GM12878 (cell line): ENCODE data around the gene SSBP3. TPM values are rescaled to one million over a fixed set of nuclear protein-coding genes. Genes with fewer than 3 reads are reported as not detected.

Experiments used
- ATAC-seq: fragments of 200-7000 bp; cut with Tn5 transposase; 3 replicates; pipeline ENCODE4 v1.9.1; 2020; ENCODE audit warnings: mild to moderate bottlenecking, moderate library complexity
- BruUV-seq: library from RNA; stranded (reverse); fragments of 400-500 nt; replicated peaks from 2 replicates; lab custom pipeline; 2021; lab: Mats Ljungman, UMichigan
- CTCF ChIA-PET: fragments of 300-600 bp; sonication (Branson Sonifier 250); formaldehyde crosslinking; extraction: SDS; loops from one replicate; lab custom pipeline; 2021; ENCODE audit warnings: inconsistent platforms; lab: Yijun Ruan, JAX
- POLR2A ChIA-PET: fragments of 350-600 bp; formaldehyde crosslinking; extraction: SDS; loops from one replicate; lab custom pipeline; 2021; ENCODE audit warnings: inconsistent platforms; lab: Charles Lee
- RAD21 ChIA-PET: fragments of 300-600 bp; sonication (Branson Sonifier 250); formaldehyde crosslinking; loops from one replicate; lab custom pipeline; 2023; ENCODE audit warnings: antibody characterized with exemption; ENCODE audit not compliant: unreplicated experiment; lab: Charles Lee
- SMC1A ChIA-PET: fragments of 300-600 bp; sonication (Branson Sonifier 250); formaldehyde crosslinking; loops from one replicate; lab custom pipeline; 2023; ENCODE audit not compliant: unreplicated experiment, uncharacterized antibody; lab: Charles Lee
- DNase-seq: peaks from one replicate; pipeline ENCODE4 v3.0.0-alpha.2; 2011; ENCODE audit warnings: low read depth, low spot score
- FAIRE-seq: peaks from 3 replicates; lab custom pipeline; 2011; peaks lifted over from hg19 to GRCh38; lab: Jason Lieb, UNC
- H2AFZ ChIP-seq: 2 replicates; pipeline ENCODE4 v1.6.0; 2011; ENCODE audit warnings: low read depth, low read length, control low read depth; ENCODE audit not compliant: control insufficient read depth
- H3K27ac ChIP-seq: 2 replicates; pipeline ENCODE4 v1.5.1; 2011; ENCODE audit warnings: control low read depth; ENCODE audit not compliant: control insufficient read depth, insufficient read depth
- H3K27me3 ChIP-seq, 2 experiments: replicated peaks in 1 of 2; 2 replicates each; pipeline versions ENCODE4 v1.6.0 to v1.6.1; 2011; ENCODE audit warnings: low read length in 1 of 2; ENCODE audit not compliant: control insufficient read depth in 2 of 2, insufficient read depth in 2 of 2
- H3K36me3 ChIP-seq, 2 experiments: 2 replicates each; pipeline ENCODE4 v1.5.1; 2011; ENCODE audit warnings: low read length in 1 of 2; ENCODE audit not compliant: control insufficient read depth in 2 of 2, insufficient read depth in 2 of 2
- H3K4me1 ChIP-seq: 2 replicates; pipeline ENCODE4 v1.6.1; 2011; ENCODE audit warnings: mild to moderate bottlenecking, low read length, moderate library complexity, mixed read lengths; ENCODE audit not compliant: control insufficient read depth, insufficient read depth
- H3K4me2 ChIP-seq: 2 replicates; pipeline ENCODE4 v1.6.0; 2011; ENCODE audit warnings: control low read depth; ENCODE audit not compliant: control insufficient read depth, insufficient read depth
- H3K4me3 ChIP-seq: fragments of 200-600 bp; sonication (generic); 2 replicates; pipeline ENCODE4 v1.5.1; 2016
- H3K79me2 ChIP-seq: 2 replicates; pipeline ENCODE4 v1.6.0; 2011; ENCODE audit warnings: low read length; ENCODE audit not compliant: control insufficient read depth, insufficient read depth
- H3K9ac ChIP-seq: 2 replicates; pipeline ENCODE4 v1.8.0; 2011; ENCODE audit warnings: low read length, control low read depth, mixed read lengths; ENCODE audit not compliant: control insufficient read depth, insufficient read depth
- H3K9me3 ChIP-seq: replicated peaks from 3 replicates; pipeline ENCODE4 v1.5.1; 2011; ENCODE audit warnings: mild to moderate bottlenecking, low read length; ENCODE audit not compliant: control insufficient read depth, insufficient read depth
- H4K20me1 ChIP-seq: 2 replicates; pipeline ENCODE4 v1.6.0; 2011; ENCODE audit not compliant: control insufficient read depth, insufficient read depth
- BACH1 ChIP-seq: fragments of 450-650 bp; IDR thresholded peaks from 2 replicates; pipeline ENCODE4 v1.6.1; 2017; ENCODE audit warnings: mild to moderate bottlenecking, borderline replicate concordance
- E2F4 ChIP-seq: IDR thresholded peaks from 2 replicates; pipeline ENCODE4 v1.6.1; 2012; ENCODE audit warnings: low read depth, low read length, improper control_type of control experiment
- E4F1 ChIP-seq: fragments of 450-650 bp; IDR thresholded peaks from 2 replicates; pipeline ENCODE4 v1.6.1; 2018; ENCODE audit warnings: borderline replicate concordance, mild to moderate bottlenecking; ENCODE audit not compliant: partially characterized antibody
- EGR1 ChIP-seq, 2 experiments: IDR thresholded peaks; 1 replicate in 1 of 2; 2 replicates in 1 of 2; pipeline ENCODE4 v1.6.1; 2011 to 2012; ENCODE audit warnings: low read depth in 2 of 2, low read length in 2 of 2, borderline replicate concordance in 1 of 2, mild to moderate bottlenecking in 1 of 2, moderate library complexity in 1 of 2
- FOS ChIP-seq: IDR thresholded peaks from 3 replicates; pipeline ENCODE4 v1.6.1; 2011; ENCODE audit warnings: borderline replicate concordance; ENCODE audit not compliant: insufficient read length; ENCODE audit errors: extremely low read depth
- HDAC6 ChIP-seq: fragments of 200-600 bp; sonication (generic); IDR thresholded peaks from one replicate; pipeline ENCODE4 v1.8.0; 2017; ENCODE audit warnings: antibody characterized with exemption; ENCODE audit not compliant: unreplicated experiment
- IRF3 ChIP-seq: fragments of 450-650 bp; IDR thresholded peaks from 2 replicates; pipeline ENCODE4 v1.6.1; 2014; ENCODE audit warnings: mild to moderate bottlenecking
- KLF5 ChIP-seq: fragments of 450-650 bp; IDR thresholded peaks from 2 replicates; pipeline ENCODE4 v1.6.1; 2014; ENCODE audit warnings: mild to moderate bottlenecking; ENCODE audit not compliant: partially characterized antibody
- PRDM15 ChIP-seq: fragments of 450-650 bp; formaldehyde crosslinking; IDR thresholded peaks from 2 replicates; pipeline ENCODE4 v1.4.0; 2020; ENCODE audit warnings: mild to moderate bottlenecking, moderate library complexity
- RCOR1 ChIP-seq: conservative IDR thresholded peaks from 2 replicates; pipeline ENCODE4 v1.6.1; 2012; ENCODE audit warnings: low read depth, low read length, improper control_type of control experiment
- RFX5 ChIP-seq: IDR thresholded peaks from 2 replicates; pipeline ENCODE4 v1.6.1; 2011; ENCODE audit warnings: low read depth, low read length, improper control_type of control experiment
- SMC3 ChIP-seq: IDR thresholded peaks from 2 replicates; pipeline ENCODE4 v1.6.1; 2011; ENCODE audit warnings: low read length, improper control_type of control experiment, borderline replicate concordance
- SREBF2 ChIP-seq: IDR thresholded peaks from 2 replicates; pipeline ENCODE4 v1.6.1; 2012; ENCODE audit warnings: mild to moderate bottlenecking, low read length
- STAT3 ChIP-seq: IDR thresholded peaks from 2 replicates; pipeline ENCODE4 v1.6.1; 2011; ENCODE audit warnings: low read depth, low read length, improper control_type of control experiment
- TCF12 ChIP-seq: IDR thresholded peaks from 2 replicates; pipeline ENCODE4 v1.6.1; 2011; ENCODE audit warnings: low read depth, mild to moderate bottlenecking, low read length
- WRNIP1 ChIP-seq: IDR thresholded peaks from 2 replicates; pipeline ENCODE4 v1.6.1; 2011; ENCODE audit warnings: low read depth, low read length, improper control_type of control experiment, borderline replicate concordance
- ZNF207 ChIP-seq: fragments of 450-650 bp; IDR thresholded peaks from 2 replicates; pipeline ENCODE4 v1.6.1; 2014; ENCODE audit warnings: antibody characterized with exemption, mild to moderate bottlenecking, borderline replicate concordance
- WGBS: methylation state at CpG from one replicate; pipeline ENCODE4 v1.1.6; 2016; ENCODE audit warnings: low lambda C conversion rate; ENCODE audit not compliant: insufficient replicate concordance, insufficient coverage; ENCODE audit errors: missing lambda C conversion rate; 5-methylcytosine and 5-hydroxymethylcytosine counted together
- in situ Hi-C: fragments of 300-500 bp; cut with MboI; formaldehyde crosslinking; loops from 9 replicates; pipeline ENCODE4 v1.14.3; 2018; ENCODE audit warnings: mixed read lengths
- intact Hi-C: fragments of 100-400 bp; cut with micrococcal nuclease; formaldehyde crosslinking; loops from one replicate; pipeline ENCODE4 v1.14.2; 2022; ENCODE audit not compliant: unreplicated experiment
- polyA plus RNA-seq, 11 experiments: library from polyadenylated mRNA; depleted of rRNA in 4 of 11; unstranded in 6 of 11; stranded (reverse) in 5 of 11; fragments of >200 nt; fragmentation: Nextera tagmentation in 4 of 11; fragmentation: Illumina TruSeq in 1 of 11; extraction: Ambion mirVana in 4 of 11; extraction: Trizol in 1 of 11; gene quantifications; 1 replicate in 1 of 11; 2 replicates in 10 of 11; pipeline versions ENCODE4 v1.2.1 to v1.2.3, GENCODE V29; 2011 to 2016; ENCODE audit warnings: inconsistent platforms in 2 of 11, missing spikeins in 2 of 11, low read depth in 1 of 11
- total RNA-seq, 4 experiments: library from RNA; depleted of rRNA in 3 of 4; stranded (reverse); fragments of >200 nt in 3 of 4; fragmentation: Illumina TruSeq in 1 of 4; extraction: Trizol in 1 of 4; gene quantifications; 2 replicates each; pipeline versions ENCODE4 v1.2.1 to v1.2.3, GENCODE V29; 2013 to 2021

SSBP3 gene
- total and polyA plus RNA-seq, 10 of the 15 experiments (the other 5 are each of a cell fraction or from before 2014, with no cell fraction given) = 4.1 to 51.7 (median 17.1) TPM

- peaks cover 2% of the 10 kb centered on the region for H3K79me2 ChIP-seq
- ChIA-PET SMC1A (no interaction called here), RAD21 (no interaction called here), CTCF (no interaction called here), POLR2A (interaction anchor here (0.5 kb wide), 1 partner anchor 45 kb away, joined by 6 read pairs; no protein-coding TSS in a partner anchor)
- H2AFZ ChIP-seq = no peak overlapping the region
- FAIRE-seq (no peak), DNase-seq (no peak), ATAC-seq (no peak)
- H3K27me3 ChIP-seq = no peaks in the 10 kb centered on the region
- no peak overlapping the region for H3K9ac ChIP-seq
- H4K20me1 ChIP-seq = no peaks in the 10 kb centered on the region
- H3K9me3 ChIP-seq = no peaks in the 10 kb centered on the region
- in situ Hi-C loops = no loop called here
- H3K4me1 ChIP-seq = peaks cover 9% of the 10 kb centered on the region
- H3K36me3 ChIP-seq = peaks cover 1 to 9% of the 10 kb centered on the region in 2 experiments; a peak in 3 of 4 replicates
- intact Hi-C loops = no loop called here
- no peak overlapping the region for H3K4me2 ChIP-seq
- no peak overlapping the region for H3K27ac ChIP-seq
- BruUV-seq = no TSS peak
- H3K4me3 ChIP-seq = no peak overlapping the region
- WGBS = 87% methylated on average over 6 of the region's 6 CpGs
- TF ChIP-seq EGR1 (IDR thresholded peaks at IDR 0.05; ENCODE audit: borderline replicate concordance in 1 of 2, low read depth in 2 of 2, low read length in 2 of 2) = no peak
- no peak for TF ChIP-seq PRDM15 (CRISPR knock-in tag)
- no peak for TF ChIP-seq IRF3
- TF ChIP-seq E2F4 = no peak
- TF ChIP-seq HDAC6 = no peak
- TF ChIP-seq SREBF2 = no peak
- TF ChIP-seq WRNIP1 = no peak
- no peak for TF ChIP-seq RCOR1
- no peak for TF ChIP-seq RFX5
- no peak for TF ChIP-seq E4F1
- no peak for TF ChIP-seq SMC3
- no peak for TF ChIP-seq KLF5
- TF ChIP-seq FOS = no peak
- no peak for TF ChIP-seq STAT3
- no peak for TF ChIP-seq BACH1
- no peak for TF ChIP-seq ZNF207
- TF ChIP-seq TCF12 = no peak
Measured at GRCh38 chr1:54323324-54323739, 82.9 kb downstream of the SSBP3 start.
